ENCODE data around the gene MRPL43. TPM values are rescaled to one million over a fixed set of nuclear protein-coding genes. Genes with fewer than 3 reads are reported as not detected.
A peak's percentile ranks its signal among the peaks of the same experiment; 100 is the strongest.

MRPL43 gene
- total and polyA plus RNA-seq, 9 of the 15 experiments (the other 6 are each of a cell fraction or from before 2014, with no cell fraction given), result 15.1 to 63.7 (median 37.2) TPM

GRCh38 chr10:101008823-101009423 is 21.6 kb upstream of the MRPL43 start:
- no peaks in the 10 kb centered on the region for H3K79me2 ChIP-seq (ENCODE audit: control insufficient read depth, insufficient read depth, low read length)
- CTCF ChIA-PET (ENCODE audit: low intra/inter-chr PET ratio), result no interaction called here
- H3K9ac ChIP-seq (ENCODE audit: insufficient read depth in 1 of 2, low read depth in 2 of 2, low read length in 2 of 2), result peak overlapping the region in 1 of 2 experiments; percentile 45; a peak in 2 of 4 replicates
- FAIRE-seq, result no peak
- no peaks in the 10 kb centered on the region for H4K20me1 ChIP-seq (replicated peaks; ENCODE audit: control insufficient read depth, insufficient read depth, low read length)
- H3K4me3 ChIP-seq, result no peak overlapping the region
- no peaks in the 10 kb centered on the region for H3K9me3 ChIP-seq (replicated peaks; ENCODE audit: control insufficient read depth, insufficient read depth, low read depth, low read length)
- H3K27me3 ChIP-seq (ENCODE audit: control insufficient read depth in 2 of 2, insufficient read depth in 2 of 2, low read length in 2 of 2), result no peaks in the 10 kb centered on the region
- no peak for ATAC-seq
- H3K36me3 ChIP-seq (ENCODE audit: control insufficient read depth, insufficient read depth, low read length), result peaks cover 26% of the 10 kb centered on the region; the same call in 2 of the 3 replicates
- DNase-seq (ENCODE audit: extremely low read depth in 1 of 4, low spot score in 3 of 4), result no peak
- in situ Hi-C loops (cut with MboI) (no loop called here), intact Hi-C loops (cut with micrococcal nuclease) (no loop called here)
- H3K27ac ChIP-seq (ENCODE audit: extremely low read depth, low read depth, low read length), result no peak overlapping the region
- no peak overlapping the region for H2AFZ ChIP-seq (ENCODE audit: low read depth, low read length)
- no peak overlapping the region for H3K4me2 ChIP-seq (ENCODE audit: insufficient read depth, low read length)
- no peaks in the 10 kb centered on the region for H3K9me1 ChIP-seq (ENCODE audit: control insufficient read depth, insufficient read depth, low read length)
- WGBS (ENCODE audit: insufficient coverage, low coverage, missing lambda C conversion rate), result 68% methylated on average over 4 of the region's 6 CpGs
- peaks cover 14 to 47% of the 10 kb centered on the region in 2 experiments; a peak in 4 of 5 replicates for H3K4me1 ChIP-seq (replicated peaks in 1 of 2; ENCODE audit: control insufficient read depth in 2 of 2, insufficient read depth in 2 of 2, low read length in 2 of 2)
- POLR2A ChIA-PET, result interaction anchor here (0.7 kb wide), 1 partner anchor 1700 kb away, joined by 3 read pairs; no protein-coding TSS in a partner anchor
- BruUV-seq (replicated peaks), result no TSS peak
- no peak for TF ChIP-seq NBN (IDR thresholded peaks at IDR 0.05; ENCODE audit: low read depth)
- no peak for TF ChIP-seq RBM17 (IDR thresholded peaks at IDR 0.05; ENCODE audit: borderline replicate concordance, low read depth, low read length)
- no peak for TF ChIP-seq SMAD4 (CRISPR knock-in tag; conservative IDR thresholded peaks at IDR 0.05)
- TF ChIP-seq SMARCC2 (IDR thresholded peaks at IDR 0.05; ENCODE audit: low read depth), result no peak
- TF ChIP-seq WHSC1 (IDR thresholded peaks at IDR 0.05; ENCODE audit: low read length), result no peak
- no peak for TF ChIP-seq POLR3G (IDR thresholded peaks at IDR 0.05; ENCODE audit: extremely low read depth, insufficient read length, insufficient replicate concordance)
- TF ChIP-seq, protein P1, sequence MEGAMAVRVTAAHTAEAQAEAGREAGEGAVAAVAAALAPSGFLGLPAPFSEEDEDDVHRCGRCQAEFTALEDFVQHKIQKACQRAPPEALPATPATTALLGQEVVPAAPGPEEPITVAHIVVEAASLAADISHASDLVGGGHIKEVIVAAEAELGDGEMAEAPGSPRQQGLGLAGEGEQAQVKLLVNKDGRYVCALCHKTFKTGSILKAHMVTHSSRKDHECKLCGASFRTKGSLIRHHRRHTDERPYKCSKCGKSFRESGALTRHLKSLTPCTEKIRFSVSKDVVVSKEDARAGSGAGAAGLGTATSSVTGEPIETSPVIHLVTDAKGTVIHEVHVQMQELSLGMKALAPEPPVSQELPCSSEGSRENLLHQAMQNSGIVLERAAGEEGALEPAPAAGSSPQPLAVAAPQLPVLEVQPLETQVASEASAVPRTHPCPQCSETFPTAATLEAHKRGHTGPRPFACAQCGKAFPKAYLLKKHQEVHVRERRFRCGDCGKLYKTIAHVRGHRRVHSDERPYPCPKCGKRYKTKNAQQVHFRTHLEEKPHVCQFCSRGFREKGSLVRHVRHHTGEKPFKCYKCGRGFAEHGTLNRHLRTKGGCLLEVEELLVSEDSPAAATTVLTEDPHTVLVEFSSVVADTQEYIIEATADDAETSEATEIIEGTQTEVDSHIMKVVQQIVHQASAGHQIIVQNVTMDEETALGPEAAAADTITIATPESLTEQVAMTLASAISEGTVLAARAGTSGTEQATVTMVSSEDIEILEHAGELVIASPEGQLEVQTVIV (CRISPR knock-in tag; IDR thresholded peaks at IDR 0.05; ENCODE audit: borderline replicate concordance), result no peak
- no peak for TF ChIP-seq RAD51 (IDR thresholded peaks at IDR 0.05; ENCODE audit: borderline replicate concordance, low read depth)
- TF ChIP-seq ZNF609 (CRISPR knock-in tag; IDR thresholded peaks at IDR 0.05; ENCODE audit: borderline replicate concordance), result no peak
- no peak for TF ChIP-seq ZNF239 (CRISPR knock-in tag; IDR thresholded peaks at IDR 0.05)
- no peak for TF ChIP-seq GTF2F1 (IDR thresholded peaks at IDR 0.05; ENCODE audit: low read depth, low read length)
- no peak for TF ChIP-seq TGIF2 (CRISPR knock-in tag; IDR thresholded peaks at IDR 0.05)
- no peak for TF ChIP-seq ZNF561 (CRISPR knock-in tag; conservative IDR thresholded peaks at IDR 0.05)
- no peak for TF ChIP-seq EZH2 (IDR thresholded peaks at IDR 0.05; ENCODE audit: borderline replicate concordance, low read depth, low read length)
- no peak for TF ChIP-seq STAG1 (CRISPR knock-in tag; IDR thresholded peaks at IDR 0.05; ENCODE audit: borderline replicate concordance)
- TF ChIP-seq ZBTB17 (CRISPR knock-in tag; IDR thresholded peaks at IDR 0.05), result no peak
- TF ChIP-seq BHLHE40 (IDR thresholded peaks at IDR 0.05; ENCODE audit: low read length), result no peak
